Activated T-cell treated with anti-CD3 and anti-CD28 coated beads for 24 hours (primary cell): ENCODE results near the gene PLEKHH3.
"Not testable (repeated sequence)": the region's sequence is repeated elsewhere in the genome, so short reads cannot be mapped to it uniquely, and the experiment has no call there.

ENCODE experiments used
- DNase-seq: peaks from one replicate; pipeline ENCODE4 v3.0.0-alpha.2; 2020; ENCODE audit warnings: low read depth

Gene PLEKHH3

DNA sequence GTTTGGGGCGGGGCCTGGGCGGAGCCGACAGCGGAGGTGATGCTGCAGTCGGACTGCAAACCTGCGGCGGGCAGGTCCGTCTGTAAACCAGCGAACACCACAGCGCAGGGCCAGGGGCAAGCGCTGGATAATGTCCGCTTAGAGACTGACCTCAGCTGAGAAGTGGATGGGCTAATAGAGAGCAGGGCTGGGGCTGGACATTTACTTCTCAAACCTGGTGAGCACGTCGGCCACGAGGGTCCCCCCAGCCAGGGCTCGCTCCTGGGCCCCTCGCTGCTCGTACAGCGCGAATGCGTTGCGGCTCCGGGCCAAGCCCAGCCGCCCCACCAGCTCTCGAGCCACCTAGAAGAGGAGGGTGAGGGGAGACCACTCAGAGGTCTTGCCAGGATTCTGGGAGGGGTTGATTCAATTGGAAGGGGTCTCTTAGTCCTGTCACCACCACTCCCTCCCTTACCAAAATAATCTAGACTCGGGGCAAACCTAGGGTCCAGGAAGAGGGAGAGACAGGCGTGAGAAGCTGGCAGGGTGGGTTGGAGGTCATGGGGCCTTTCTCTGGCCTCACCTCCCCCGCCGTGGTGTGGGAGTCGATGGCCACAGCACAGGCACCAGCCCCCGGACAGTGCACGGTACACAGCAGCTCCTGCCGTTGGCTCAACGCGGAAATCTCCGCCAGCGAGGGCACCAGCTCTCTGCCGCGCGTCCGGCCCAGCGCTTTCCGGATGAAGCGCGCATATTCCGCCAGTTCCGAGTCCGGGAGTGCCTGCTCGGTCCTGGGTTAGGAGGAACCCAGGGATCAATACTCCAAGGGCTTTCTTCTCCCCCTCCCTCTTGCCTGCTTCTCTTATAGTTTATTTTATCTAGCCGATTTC, 5.8 kb downstream of the PLEKHH3 start:
- no peak for DNase-seq

DNA sequence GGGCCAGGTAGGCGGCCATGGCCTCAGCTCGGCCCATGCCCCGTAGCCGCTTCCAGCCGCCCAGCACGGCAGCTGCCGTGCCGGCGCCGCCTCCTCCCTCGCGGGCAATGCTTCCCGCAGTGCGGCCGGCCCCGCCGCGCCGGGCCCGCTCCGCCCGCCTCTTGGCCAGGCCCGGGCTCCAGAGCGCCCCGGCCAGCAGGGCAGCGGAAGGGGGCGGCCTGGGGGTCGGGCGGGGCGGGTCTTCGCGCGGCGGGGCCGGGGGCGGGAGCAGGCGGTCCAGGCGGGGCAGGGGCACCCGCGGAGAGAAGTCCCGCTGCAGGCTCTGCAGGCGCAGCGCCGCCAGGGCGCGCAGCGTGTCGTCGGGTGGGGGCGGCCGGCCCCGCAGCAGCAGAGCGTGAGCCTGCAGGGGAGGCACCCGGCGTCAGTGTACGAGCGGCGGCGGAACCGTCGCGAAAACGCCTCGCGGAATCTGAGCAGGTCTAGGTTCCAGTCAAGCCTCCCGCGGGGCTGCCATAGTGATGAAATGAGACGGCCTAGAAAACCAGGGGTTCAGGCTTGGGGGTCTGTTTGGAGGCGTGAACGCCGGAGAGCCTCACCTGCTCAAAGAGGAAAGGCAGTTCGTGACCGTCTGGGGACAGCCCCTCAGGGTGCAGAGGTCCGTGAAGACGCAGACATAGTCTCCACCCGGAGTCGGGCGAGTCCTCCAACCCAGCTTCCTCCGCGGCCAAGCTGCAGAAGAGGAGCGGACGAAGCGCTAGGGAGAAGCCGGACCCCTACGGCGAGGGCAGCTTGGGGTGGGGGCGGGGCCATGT, 6.6 kb downstream of the PLEKHH3 start:
- no peak for DNase-seq

DNA sequence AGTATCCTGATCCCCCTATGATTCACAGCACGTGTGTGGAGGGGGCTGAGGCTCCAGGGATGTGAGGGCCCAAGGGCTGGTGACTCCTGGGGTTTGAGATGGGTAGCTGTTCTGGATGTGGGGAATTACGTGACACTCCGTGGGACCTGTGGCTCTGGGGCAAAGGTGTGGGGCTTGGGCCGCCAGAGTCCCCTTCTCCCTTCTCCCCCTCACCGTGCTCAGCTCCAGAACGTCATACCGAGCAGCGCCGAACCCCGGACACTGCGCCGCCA, 7.2 kb downstream of the PLEKHH3 start:
- no peak for DNase-seq

DNA sequence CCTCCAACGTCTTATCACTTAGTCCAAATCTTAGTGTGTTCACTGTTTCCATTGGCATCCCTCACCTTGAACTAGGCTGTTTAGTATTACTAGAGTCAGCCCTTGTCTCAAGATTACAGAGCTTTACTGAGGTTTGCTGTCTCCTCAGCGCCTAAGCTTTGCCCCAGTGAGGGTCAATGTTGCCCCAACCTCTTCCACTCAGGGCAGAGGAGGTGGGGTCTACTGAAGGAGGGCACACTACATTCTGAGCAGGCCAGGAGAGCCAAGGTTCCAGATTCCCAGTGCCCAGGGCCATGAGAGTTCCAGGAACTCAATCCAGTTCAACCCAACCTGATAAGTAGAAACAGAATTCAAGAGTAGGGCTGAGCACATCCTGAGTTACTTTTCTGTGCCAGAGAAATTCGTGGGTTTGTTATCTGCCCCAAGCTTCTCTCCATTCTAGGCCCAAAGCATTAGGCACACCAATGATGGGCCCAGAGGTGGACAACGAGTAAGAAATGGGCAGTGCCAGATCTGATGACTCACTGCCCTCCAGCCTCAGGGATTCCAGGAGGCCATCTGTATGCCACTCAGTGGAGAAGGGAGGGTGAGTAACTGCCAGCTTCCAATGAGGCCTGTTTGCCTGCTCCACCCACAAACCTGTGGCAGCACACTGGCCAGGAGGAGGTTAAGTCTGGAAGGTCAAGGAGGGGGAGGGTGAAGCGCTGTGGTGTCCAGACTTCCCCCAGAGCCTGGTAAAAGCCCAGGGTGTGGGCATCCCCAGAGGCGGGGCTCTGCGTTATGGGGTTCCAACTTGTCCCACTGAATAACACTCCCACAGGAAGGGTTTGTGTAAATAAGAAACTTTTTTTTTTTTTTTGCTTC, 9.5 kb downstream of the PLEKHH3 start:
- no peak for DNase-seq

DNA sequence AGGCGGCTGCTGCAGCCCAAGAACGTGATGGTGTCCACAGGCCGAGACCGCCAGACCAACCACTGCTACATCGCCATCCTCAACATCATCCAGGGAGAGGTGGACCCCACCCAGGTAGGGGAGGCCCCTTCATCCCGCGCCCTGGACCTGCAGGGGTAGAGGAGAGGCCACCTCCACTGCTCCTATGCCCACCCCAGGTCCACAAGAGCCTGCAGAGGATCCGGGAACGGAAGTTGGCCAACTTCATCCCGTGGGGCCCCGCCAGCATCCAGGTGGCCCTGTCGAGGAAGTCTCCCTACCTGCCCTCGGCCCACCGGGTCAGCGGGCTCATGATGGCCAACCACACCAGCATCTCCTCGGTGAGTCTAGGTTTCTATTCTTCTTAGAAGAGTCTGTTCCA, 10.7 kb downstream of the PLEKHH3 start:
- DNase-seq, result not testable (repeated sequence)

DNA sequence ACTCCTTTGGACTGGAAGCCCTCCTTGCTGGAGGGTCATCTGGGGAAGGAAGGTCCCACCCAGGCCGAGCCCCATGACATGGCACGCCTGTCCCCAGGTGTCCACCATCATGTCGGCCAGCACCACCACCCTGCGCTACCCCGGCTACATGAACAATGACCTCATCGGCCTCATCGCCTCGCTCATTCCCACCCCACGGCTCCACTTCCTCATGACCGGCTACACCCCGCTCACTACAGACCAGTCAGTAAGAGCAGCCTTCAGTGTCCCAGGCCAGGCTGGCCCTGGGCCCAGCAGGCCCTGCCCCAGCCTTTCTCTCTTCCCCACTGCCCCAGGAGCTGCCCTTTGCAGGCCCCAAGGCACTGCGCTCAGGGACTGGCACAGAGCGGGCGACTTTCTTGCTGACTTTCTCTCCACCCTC, 11.2 kb downstream of the PLEKHH3 start:
- no peak for DNase-seq

DNA sequence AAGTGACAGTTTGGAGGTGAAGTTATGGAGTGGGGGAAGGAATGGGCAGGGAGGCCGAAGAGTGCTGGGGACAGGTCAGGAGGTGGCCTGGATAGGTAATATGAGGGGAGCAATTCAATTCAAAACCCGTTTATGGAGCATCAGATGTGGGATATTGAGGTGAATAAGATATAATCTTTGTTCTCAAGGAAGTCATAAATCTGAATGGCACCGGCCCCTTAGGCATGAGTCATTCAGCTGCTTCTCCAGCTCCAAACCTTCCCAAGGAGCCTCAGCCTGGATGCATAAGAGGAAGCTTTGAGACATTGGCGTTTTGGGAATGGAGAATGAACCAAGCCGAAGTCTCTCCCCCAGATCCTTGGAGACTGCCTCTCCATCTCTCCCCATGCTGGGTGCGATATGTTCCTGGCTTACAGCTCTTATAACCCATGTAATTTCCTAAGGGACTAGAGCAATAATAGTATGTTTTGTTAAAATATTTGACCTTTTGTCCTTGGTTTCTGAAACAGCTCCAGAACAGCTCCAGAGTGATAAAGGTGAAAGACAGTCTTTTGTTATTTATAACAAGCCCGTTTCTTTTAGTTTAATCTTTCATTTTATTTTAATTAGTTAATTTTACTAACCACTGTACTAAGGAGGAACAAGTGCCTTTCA, 16.0 kb downstream of the PLEKHH3 start:
- no peak for DNase-seq

DNA sequence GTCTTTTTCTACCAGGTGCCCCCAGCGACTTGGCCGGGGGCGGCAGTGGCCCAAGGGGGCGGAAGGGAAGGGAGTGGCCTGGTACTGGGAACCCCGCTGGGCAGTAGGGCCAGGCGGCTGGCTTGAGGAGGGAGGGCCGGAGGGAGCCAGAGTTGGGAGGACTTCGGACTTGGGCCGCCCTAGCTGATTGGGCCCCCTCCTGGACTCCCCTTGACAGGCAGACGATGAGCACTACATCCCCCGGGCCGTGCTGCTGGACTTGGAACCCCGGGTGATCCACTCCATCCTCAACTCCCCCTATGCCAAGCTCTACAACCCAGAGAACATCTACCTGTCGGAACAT, 16.9 kb downstream of the PLEKHH3 start:
- DNase-seq, result not testable (repeated sequence)

DNA sequence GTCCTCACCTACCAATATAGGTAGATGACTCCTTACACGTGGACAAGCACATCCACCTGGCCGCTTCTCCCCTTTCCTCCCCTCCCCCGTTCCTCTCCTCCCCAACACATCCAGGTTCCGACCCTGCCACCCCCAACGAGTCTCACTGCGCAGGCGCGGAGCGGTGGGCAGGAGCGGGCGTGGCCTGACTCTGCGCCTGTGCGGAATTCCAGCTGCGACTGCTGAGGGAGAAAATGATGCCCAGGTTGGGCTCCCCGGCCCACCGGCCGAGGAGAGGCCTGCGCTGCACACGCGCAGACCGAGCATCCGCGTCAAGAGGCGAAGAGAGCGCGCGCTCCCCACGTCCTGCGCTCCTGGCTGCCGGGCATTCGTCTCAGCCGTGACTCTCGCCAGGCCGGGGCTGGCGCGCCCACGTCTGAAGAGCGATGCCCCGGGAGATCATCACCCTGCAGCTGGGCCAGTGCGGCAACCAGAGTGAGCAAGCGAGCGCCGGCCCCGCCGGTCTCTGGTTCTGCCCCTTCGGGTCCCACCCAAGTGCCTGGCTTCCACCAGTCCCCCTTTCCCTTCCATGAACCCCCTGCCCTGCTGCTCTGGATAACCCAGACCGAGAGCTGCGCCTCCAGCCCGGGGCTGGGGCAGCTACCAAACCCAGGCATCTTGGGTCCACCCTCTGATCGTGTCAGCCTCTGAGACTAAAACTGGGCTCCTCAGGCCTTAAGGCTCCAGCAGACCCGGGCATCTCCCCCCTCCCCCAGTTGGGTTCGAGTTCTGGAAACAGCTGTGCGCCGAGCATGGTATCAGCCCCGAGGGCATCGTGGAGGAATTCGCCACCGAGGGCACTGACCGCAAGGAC, 17.5 kb downstream of the PLEKHH3 start, which contains the start of gene TUBG2:
TUBG2 (plus strand) TSS at position 206 of the 853 bp plus-strand sequence; CDS start at position 426, 220 bp downstream.
- DNase-seq, result peak; percentile 79

DNA sequence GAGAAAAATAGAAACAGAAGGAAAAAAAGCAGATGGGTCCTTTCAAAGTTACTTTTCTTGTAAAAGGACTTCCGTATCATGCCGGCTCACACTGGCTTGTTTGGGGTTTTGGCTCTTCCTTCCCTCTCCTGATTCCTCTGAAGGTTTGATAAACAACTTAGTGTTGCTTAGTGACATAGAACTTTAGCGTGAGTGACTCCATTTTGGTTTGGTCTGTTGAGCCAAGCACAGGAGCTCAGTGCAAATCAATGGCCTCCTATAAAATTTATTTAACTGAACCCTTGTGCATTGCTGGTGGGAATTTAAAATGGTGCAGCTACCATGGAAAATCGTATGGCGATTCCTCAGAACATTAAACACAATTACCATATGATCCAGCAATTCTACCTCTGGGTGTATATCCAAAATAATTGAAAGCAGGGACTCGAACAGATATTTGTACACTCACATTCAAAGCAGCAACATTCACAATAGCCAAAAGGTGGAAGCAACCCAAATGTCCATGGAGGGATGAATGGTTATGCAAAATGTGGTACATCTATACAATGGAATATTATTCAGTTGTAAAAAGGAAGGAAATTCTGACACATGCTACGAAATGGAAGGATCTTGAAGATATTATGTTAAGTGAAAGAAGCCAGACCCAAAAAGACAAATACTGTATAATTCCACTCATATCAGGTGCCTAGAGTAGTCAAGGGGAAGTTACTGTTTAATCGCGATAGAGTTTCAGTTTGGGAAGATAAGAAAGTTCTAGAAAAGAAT, 18.8 kb downstream of the PLEKHH3 start:
- DNase-seq, result no peak

DNA sequence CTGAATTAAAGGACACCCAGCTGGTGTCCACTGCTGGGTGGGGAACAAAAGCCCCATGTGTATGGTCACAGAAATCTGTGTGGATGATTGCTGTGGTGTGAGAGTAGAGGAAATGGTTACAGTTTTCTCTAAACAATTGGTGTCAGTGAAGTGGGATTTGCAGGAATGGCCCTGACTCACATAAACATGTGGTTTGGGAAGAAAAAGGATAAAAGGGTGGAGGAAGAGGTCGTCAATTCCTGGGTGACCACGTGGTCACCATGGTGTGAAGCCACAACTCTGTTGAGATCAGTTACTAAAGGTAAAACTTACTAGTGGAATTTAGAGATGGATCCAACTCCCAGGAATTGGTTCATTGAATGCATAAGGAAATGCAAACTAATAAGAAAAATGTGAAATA, 21.3 kb downstream of the PLEKHH3 start:
- DNase-seq, result no peak

DNA sequence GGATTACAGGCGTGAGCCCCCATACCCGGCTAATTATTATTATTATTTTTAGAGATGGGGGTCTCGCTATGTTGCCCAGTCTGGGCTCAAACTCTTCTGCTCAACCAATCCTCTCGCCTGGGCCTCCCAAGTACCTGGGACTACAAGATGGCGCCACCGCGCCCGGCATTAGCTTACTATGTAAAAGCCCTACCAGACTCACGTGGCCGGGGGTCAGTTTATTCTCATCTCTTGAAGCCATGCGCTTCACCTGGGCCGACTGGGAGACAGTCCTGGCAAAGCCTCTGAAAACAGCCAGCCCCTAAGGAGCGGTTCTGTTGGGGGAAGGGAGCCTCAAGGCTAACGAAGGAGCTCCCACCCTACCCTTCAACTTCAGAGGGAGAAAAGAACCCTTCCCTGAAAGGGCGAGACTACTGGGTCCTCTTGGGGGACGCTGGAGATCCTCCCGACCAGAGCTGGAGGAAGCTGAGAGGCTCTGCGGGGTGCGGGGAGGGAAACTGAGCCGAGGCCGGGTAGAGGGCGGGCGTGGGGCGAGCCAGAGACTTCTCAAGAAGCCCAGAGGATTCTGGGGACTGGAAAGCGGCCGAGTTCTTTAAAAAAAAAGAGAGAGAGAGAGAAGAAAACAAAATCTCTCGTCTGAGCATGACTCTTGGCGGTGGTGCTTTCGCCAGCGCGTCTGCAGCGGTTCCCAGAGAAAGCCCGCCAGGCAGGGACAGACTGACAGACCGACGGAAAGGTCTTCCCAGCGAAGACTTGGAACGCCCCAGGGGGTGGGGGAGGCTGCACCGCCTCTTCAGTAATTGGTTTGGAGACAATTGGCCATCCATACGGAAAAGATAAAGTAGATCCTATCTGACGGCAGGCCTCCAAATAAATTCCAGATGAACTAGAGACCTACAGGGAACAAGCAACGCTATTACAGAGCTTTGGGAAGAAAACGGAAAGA, 23.3 kb downstream of the PLEKHH3 start:
- no peak for DNase-seq

DNA sequence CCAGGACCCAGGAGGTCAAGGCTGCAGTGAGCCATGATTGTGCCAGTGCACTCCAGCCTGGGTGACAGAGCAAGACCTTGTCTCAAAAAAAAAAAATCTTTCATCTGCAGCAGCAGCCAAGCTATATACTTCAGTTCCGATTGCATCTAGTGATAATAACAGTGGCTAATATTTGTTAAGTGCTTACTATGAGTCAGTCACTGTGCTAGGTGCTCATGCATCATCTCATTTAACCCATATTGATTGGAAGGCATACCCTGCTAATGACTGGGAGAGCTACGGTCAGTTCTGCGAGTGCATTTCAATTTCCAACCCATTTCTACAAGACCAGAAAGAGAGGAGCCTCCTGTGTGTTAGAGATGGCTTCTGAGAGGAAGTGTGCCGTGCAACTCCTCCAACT, 25.4 kb downstream of the PLEKHH3 start:
- no peak for DNase-seq

DNA sequence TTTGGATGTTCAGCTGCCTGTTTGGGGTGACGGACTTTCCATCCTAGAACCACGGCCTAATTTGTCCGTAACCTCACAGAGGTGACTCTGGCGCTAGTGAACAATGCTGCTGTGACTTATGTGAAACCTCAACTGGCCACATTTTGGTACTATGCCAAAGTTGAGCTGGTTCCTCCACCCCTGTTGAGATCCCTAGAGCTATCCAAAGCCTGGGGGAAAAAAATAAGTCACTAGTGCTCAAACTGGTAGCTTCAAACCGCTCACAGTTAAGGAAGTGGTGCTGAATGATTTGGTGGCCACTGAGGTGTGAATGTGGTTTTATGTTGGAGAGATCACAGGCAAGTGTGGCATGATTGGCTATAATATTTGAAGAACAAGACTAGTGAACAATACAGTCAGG, 29.0 kb downstream of the PLEKHH3 start:
- no peak for DNase-seq

DNA sequence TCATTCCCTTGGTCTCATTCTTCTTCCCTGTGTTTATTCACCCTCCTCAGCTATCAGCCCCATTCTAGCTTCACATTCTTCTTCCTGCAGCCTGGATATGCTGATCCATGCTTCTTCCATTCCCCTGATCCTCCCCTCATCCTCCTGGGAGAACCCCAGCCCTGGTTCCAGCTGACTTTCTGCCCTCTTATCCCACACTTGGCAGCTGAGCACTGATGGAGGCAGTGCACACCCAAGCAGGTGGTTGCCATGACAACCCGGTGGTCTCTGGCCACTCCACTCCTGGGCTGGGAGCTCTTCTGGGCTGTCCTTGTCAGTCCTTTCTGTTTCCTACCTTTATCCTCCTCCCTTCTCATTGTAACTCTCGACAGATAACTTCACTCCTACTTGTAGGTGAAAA, 34.5 kb downstream of the PLEKHH3 start:
- no peak for DNase-seq

DNA sequence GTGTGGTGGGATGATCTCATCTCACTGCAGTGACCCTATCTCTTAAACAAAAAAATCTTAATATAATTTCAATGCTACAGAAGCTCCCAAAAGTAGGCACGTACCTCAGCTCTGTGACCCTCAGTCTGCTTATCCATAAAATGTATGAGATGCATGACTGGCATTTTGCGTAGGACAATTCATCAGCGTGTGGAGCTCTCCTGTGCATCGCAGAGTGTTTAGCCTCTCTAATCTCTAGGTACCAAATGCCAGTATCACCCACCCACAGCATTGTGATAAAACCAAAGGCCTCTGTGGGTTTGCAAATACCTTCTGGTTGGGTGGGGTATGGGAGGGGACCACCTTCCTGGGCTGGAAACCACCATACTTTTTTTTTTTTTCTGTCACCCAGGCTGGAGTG, 36.7 kb downstream of the PLEKHH3 start:
- DNase-seq, result no peak

DNA sequence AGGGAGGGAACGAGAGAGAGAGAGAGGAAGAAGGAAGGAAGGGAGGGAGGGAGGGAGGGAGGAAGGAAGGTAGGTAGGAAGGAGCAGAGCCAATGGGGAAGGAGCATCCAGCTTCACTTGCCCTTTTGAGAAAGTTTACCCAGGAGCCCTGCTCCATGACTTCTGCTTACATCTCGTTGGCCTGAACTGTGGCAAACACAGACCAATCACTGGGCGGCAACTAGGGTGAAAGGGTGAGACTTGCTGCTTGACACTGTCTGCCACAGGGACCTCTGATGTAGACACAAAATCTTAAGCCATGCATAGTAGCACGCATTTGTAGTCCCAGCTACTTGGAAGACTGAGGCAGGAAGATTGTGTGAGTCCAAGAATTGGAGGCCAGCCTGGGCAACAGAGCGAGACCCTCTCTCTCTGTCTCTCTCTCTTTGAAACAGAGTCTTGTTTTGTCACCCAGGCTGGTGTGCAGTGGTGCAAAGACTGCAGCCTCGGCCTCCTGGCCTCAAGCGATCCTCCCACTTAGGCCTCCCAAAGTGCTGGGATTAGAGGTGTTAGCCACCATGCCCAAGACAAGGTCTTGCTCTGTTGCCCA, 37.2 kb downstream of the PLEKHH3 start:
- DNase-seq, result no peak

DNA sequence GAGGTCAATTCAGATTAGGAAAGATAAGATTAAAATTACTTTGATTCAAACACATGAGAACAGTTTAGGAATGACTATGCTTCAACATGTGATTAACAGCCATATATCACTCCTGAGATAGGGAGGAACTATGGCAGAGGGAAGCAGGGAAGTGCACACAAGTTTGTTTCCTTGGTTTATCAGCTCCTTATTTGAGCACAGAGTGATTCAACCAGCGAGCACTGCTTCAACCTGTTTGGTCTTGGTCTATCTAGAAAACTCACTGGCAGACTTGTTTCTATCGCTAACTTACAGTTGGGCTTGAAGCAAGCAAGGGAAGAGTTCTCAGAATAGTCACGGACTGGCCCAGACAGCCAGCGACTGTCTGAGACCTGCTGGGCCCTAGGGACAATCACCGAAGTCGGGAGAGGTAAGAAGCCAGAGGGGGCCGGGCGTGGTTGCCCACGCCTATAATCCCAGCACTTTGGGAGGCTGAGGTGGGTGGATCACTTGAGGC, 43.8 kb downstream of the PLEKHH3 start:
- DNase-seq, result no peak
